Measurements from ENCODE around the gene TCF7L1.
"Not testable (repeated sequence)": the region's sequence is repeated elsewhere in the genome, so short reads cannot be mapped to it uniquely, and the experiment has no call there.

The TCF7L1 gene

DNA sequence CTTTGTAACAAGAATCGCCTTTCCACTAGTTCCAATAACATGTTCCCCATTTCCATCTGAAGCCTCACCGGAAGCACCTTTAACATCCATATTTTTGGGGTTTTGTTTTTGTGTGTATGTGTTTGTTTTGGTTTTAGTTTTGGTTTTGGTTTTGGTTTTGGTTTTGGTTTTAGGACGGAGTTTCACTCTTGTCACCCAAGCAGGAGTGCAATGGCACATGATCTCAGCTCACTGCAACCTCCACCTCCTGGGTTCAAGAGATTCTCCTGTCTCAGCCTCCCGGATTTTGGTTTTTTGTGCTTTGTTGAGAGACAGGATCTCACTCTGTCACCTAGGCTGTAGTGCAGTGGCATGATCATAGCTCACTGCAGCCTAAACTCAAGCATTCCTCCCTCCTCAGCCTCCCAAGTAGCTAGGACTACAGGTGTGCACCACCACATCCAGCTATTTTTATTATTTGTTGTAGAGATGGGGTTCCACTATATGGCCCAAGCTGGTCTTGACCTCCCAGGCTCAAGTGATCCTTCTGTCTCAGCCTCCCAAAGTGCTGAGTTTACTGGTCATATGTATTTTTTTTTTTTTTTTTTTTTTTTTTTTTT, 158.3 kb downstream of the TCF7L1 start:
- DNase-seq: peak in 3 of 6 experiments; percentile 23 to 50 (median 43)

DNA sequence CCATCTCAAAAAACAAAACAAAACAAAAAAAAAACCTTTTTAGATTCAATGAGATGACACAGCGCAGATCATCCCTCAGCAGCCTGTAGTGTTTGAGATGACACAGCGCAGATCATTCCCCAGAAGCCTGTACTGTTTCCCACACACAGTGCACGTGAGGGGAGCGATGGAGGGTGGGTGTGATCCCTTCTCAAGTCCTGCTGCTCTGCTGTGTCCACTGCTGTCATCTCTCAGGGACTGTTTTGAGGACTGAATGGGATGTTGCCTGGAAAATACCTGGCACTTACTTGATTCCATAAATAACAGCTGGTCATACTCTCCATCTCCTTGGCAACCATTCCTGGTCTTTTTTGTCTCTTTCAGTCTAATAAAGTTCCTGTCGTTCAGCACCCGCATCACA, 168.9 kb downstream of the TCF7L1 start:
- DNase-seq: no peak

DNA sequence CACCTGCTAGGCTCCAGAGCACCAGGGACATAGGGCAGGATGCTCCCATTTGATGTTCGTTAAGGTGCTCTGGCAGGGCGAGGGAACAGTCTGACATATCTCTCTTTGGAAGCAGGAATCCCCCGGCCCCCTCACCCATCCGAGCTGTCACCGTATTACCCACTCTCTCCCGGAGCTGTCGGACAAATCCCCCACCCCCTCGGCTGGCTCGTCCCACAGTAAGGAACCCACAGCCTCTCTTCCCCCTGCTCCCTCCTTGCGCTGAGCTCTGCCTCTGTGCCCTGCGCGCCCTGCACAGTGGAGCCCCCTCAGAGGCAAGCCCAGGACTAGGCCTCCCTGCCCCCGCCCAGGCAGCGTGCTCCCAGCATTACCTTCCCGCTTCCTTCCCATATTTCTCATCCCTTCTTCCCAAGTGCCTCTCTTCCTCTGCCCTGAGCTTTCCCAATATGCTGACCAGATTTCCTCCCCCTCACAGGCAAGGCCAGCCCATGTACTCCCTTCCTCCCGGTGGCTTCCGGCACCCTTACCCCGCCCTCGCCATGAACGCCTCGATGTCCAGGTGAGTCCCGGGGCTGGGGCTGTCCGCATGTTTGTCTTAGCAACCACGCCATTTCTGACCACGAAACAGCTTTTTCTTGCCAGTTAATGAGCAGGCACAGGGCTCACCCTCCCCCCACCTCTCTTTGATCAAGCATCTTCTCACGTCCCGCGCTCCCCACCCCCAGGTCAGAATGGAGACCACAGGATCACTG, 170.8 kb downstream of the TCF7L1 start:
- no peak for DNase-seq

DNA sequence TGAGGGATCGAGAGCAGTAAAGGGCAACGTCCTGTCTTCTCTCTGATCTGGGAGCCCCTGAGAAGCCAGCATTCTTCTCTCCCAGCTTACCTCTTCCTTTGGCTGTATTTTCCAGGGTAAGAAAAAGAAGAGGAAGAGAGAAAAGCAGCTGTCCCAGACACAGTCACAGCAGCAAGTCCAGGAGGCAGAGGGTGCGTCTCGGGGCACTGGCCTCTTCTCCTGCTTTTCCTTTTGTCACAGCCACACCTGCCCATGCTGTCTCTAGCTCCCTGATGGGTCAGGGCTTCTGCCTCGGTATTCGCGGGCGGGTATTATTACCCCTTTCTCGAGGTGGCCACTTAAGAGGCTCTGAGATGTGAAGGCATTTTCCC, 174.3 kb downstream of the TCF7L1 start:
- DNase-seq: no peak

DNA sequence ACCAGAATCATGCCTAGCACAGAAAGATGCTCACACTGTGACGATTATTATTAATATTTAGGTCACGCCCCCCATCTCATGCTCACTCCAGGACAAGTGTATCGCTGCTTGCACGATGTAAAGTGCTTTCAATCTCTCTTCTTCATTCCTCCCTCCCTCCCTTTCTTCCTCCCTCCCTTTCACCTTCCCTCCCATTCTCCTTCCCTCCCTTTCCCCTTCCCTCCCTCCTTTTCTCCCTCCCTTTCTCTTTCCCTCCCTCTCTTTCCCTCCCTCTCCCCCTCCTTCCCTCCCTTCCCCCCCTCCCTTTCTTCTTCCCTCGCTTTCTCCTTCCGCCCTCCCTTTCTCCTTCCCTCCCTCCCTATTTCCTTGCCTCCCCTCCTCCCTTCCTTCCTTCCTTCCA, 175.0 kb downstream of the TCF7L1 start:
- no peak for DNase-seq

DNA sequence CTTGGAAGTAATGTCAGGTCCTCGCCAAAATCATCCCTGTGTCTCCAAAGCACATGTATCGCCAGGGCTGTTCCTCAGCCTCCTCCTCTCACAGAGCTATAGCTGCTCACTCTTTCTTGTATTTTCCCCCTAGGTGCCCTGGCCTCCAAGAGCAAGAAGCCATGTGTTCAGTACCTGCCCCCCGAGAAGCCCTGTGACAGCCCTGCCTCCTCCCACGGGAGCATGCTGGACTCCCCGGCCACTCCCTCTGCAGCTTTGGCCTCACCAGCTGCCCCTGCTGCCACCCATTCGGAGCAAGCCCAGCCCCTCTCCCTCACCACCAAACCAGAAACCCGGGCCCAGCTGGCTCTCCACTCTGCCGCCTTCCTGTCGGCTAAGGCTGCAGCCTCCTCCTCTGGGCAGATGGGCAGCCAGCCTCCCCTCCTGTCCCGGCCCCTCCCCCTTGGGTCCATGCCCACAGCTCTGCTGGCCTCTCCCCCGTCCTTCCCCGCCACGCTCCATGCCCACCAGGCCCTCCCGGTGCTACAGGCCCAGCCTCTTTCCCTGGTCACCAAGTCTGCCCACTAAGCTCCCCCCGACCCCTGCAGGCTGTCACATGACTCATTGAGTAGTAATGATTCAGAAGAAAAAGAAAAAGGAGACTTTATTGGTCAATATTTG, 175.8 kb downstream of the TCF7L1 start:
- no peak for DNase-seq

DNA sequence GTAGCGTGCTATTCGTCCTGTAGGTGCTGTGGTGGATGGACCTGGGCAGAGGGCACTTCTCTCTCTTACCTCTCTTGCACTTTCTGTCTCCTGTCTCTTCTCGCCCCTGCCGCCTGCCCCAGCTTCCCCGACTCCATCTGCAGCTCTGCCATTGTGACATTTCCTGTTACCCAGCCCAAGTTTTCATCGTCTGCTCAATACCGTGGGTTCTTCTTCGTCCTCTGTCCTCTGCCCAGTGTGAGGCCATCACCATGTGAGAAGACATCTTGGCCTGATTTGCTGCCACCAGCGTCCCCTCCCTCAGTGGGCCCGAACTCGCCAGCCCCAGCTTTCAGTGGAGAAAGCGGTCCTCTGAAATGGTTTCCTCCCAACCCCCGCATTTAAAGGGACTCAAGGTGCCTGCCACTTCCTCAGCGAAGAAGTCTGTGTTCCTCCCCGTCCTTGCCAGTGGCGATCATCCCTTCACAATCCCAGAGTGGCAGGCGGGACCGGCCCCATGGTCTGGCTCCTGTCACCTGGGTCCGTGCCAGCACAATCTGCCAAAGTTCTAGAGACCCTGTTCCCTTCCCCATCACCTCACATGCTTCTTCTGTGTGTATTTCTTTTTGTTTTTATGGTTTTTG, 176.6 kb downstream of the TCF7L1 start:
- DNase-seq: peak in 3 of 6 experiments; percentile 45 to 55 (median 48)

DNA sequence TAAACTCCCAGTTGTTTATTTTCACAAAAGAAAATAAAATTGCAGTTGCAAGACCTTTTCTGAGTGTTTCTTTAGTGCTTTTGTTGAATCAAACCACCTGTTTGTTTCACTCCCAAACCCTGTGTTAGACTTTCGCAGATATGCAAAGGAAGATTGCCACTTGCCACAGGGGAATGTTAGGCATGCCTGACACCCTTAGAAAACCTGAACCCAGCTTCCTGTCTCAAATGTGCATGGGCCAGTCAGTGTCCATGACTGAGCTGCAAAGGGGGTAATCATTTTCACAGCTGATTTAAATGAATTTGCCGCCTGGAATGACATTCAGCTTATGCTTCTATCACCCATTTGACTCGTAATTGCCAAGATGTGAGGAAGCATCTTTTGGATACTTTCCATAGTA, 177.1 kb downstream of the TCF7L1 start:
- no peak for DNase-seq

DNA sequence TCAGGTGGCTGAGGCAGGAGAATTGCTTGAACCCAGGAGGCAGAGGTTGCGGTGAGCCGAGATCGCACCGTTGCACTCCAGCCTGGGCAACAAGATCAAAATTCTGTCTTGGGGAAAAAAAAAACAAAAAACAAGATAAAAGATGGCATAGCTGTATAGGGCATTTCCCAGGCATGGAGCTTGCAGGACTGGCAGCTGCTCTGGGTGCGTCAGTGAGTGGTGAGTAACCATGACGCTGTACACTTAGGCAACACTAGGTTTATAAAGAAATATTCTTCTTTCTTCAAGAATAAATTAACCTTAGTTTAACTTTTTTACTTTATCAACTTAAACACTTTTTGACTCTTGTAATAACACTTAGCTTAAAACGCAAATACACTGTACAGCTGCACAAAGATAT, 179.2 kb downstream of the TCF7L1 start:
- DNase-seq: no peak

DNA sequence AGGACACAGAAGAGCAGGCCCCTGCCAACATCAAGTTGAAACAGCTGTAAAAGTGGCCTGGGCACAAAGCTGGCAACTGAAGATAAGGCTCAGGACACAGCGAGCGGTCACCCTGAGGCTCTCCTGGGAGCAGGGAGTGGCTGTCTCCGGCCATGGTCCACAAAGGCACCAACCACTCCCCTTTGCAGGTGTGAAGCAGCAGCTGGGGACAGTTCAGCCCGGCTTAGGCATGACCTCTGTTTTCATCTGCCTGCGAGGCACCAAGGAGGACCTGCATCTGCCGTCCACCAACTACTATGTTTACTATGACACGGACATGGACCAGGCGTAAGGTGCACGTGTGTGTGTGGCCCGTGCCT, 181.7 kb downstream of the TCF7L1 start:
- no peak for DNase-seq

DNA sequence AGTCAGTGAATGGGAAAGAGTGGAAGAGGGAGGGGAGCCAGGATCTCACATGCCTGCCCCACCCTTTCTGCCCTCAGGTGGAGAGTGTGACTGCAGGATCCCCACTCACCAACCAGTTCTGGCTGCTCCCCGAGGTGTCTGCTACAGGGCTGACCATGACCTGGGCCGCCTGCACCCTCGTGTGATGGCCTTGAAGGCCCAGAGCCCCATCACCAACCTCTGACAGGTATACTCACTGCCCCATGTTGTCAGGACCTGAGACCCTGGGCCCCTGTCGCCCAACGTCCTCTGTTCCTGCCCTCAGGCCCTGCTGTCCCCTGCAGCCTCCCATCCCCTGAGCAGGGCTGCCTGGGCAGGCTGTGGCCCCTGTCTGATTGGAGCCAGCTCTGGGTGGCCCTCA, 182.7 kb downstream of the TCF7L1 start:
- DNase-seq: not testable (repeated sequence)

DNA sequence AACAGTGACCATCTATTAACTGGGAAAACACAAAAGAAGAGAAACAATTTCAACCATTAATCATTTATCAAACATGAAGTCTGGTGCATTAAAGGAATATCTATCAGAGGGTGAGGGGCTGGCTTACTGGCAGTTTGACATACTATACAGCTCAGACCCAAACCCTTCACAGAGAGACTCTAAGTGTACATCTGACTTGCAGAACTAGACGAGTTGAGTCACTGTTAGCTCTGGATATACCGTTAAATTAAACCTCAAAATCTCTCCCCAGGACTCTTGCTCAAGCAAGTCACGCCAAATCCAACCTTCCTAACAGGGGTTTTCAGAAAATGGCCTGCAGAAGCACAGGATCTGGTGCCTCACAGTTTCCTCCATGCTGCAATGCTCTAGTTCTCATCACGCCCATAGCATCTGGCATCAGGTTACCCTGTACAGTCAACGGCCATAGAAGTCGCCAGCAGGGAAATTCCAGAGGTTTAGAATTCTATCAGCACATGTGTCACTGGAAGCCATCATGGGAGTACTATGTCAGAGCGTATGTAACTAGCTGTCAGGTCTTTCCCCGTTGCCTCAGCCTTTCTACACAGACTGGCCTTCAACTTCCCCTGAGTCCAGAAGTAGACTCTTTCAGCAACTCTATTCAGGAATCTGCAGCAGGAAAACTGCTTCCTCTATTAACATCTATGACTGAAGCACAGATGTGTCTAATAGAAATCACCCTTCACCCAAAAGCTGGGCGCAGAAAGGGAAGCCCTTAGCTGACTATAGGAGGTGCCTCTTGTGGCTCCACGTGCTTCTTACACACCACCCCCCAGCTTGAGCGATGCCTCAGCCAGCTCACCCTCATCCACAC, 185.3 kb downstream of the TCF7L1 start:
- no peak for DNase-seq

DNA sequence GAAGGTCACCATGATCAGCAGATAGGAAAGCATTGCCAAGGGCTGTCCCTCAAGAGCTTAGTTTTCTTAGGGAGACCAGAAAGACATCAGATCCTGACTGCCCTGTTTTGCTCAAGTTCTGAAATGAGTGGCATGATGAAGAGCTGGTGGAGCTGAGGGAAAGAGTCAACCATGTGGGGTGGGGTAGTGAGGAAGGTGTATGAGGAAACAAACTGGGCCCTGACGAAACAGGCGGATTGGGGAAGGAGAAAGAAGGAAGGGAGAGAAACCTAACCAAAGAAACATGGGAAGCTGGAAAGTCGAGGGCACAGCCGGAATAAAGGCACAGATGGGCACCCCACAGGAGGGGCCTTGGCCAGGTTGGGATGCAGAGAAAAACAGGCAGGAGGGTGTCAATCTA, 186.6 kb downstream of the TCF7L1 start:
- no peak for DNase-seq

DNA sequence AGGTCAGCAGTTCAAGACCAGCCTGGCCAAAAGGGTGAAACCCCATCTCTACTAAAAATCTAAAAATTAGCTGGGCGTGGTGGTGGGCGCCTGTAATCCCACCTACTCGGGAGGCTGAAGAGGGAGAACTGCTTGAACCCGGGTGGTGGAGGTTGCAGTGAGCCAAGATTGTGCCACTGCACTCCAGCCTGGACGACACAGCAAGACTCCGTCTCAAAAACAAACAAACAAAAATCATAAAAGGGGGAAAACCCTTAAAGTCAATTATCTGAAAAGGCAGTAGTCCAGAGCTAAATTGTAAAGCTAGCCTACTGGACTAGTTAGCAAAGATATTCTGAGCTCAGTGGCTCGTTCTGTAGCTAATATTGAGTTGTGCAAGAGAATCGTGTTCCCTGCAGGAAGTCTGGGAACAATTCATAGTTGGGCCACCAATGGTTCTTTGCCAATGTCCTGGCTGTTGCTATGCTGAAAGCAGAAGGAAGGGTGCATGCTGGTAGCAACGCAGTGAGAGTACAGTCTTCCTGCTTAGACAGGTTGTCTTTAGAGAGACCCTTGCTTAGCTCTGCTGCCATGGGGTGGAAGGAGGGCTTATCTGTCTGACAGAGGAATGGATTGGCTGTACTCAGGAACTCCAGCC, 190.3 kb downstream of the TCF7L1 start:
- DNase-seq: no peak

DNA sequence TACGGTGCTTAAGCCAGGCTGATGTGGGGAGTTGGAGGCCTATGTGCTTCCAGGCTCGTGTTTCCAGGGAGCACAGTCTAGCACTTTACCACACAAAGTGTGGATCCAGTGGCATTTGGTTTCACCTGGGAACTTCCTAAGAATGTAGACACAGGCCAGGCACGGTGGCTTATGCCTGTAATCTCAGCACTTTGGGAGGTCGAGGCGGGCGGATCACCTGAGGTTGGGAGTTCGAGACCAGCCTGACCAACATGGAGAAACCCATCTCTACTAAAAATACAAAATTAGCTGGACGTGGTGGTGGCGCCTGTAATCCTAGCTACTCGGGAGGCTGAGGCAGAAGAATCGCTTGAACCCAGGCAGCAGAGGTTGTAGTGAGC, 190.8 kb downstream of the TCF7L1 start:
- not testable (repeated sequence) for DNase-seq

DNA sequence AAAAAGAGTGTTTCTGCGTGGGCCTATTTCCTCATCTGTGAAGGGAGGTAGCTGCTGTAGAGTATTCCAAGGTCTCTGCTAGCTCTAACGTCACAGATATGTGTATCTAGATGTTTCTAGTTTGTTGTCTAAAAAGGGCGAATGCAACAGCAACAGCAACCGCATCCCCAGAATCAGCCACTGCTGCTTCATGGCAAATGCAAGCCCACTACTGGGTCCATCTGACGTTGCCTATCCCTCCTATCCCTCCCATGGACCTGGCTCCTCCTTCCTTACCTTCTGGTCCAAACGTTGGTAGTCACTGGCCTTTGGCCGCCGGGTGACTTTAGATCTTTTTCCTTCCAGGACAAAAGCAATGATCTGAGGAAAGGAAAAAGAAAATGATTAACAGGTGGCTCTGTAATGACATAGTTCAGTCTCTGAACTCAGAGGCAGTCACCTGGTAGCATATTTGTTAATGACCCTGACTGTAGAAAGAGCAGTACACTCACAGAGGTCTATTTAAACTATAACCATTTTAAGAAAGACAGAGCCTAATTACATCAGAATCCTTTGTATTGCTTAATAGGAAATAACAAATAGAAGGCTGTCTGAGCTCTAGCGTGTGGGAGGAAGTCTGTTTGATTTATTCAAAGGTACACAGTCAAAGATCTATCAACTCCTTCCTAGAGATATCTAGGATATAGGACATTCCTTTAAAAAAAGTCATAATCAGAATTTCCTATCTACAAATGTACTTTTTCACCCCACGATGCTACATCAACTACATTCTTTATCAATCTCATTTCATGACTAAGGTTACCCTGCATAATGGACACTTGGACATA, 191.7 kb downstream of the TCF7L1 start:
- DNase-seq: peak in 3 of 6 experiments; percentile 15 to 23 (median 19)

DNA sequence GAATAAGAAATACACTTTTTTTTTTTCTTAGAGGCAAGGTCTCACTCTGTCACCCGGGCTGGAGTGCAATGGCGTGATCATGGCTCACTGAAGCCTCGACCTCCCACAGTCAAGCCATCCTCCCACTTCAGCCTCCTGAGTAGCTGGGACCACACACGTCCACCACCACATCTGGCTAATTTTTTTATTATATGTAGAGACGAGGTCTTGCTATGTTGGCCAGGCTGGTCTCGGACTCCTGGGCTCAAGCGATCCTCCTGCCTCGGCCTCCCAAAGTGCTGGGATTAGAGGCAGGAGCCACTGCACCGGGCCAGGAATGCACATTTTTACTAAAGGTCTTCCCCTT, 192.2 kb downstream of the TCF7L1 start:
- no peak for DNase-seq

DNA sequence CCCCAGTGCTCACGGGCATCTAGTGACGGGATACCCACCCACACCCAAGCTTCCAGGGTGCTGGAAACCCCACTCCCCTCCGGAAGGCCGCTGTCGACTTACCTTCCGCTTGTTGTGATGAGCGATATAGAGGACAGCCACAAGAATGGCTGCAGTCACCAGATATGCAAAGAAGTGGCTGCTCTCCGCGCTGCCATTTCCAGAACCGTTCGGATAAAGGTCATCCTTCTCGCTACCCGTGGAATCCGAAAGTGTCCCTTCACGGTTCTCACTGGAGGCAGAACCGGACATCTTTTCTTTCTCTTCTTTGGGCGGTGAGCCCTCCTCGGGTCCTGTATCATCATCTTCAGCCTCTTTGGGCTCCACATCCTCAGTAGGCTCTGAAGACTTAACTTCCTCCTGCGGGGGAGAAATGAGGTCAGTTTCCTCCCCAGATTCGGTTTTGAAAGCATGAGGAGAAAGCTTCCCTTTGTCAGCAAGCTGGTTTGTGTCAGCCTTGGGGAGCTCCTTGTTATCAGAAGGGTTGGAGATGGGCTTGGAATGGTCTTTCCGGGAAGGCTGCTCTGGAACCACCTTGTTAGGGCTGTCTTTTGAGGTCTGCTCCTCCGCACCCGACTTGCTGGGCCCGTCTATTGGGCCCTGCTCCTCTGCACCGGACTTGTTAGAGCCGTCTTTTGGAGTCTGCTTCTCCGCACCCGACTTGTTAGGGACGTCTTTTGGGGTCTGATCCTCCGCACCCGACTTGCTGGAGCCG, 193.4 kb downstream of the TCF7L1 start:
- DNase-seq: peak in 5 of 6 experiments; percentile 26 to 63 (median 49)

DNA sequence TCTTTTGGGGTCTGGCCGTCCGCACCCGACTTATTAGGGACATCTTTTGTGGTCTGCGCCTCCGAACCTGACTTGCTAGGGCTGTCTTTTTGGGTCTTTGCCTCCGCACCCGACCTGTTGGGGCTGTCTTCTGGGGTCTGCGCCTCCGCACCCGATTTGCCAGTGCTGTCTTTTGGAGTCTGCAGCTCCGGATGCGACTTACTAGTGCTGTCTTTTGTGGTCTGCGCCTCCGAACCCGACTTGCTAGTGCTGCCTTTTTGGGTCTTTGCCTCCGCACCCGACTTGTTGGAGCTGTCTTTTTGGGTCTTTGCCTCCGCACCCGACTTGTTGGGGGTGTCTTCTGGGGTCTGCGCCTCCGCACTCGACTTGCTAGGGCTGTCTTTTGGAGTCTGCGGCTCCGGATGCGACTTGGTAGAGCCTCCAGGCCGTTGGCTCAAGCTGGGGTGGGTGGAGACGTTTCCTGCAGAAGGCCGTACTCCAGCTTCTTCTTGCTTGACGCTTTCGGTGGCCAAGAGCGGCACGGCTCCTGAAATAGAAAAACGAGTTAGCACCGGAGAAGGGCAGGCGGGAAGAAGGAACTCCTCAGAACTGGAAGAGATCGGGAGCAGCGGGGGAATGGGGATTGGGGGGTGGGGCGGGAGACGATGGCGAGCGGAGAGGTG, 194.1 kb downstream of the TCF7L1 start:
- DNase-seq: peak; percentile 50 to 80 (median 68)
